Skin epidermis (tissue), 12 donors: ENCODE data around the gene GFER.

Source experiments
- H3K27ac ChIP-seq, 21 experiments: fragments of 200-600 bp; sonication (generic) in 11 of 21; one replicate each; pipeline ENCODE4 v1.5.0; 2020; ENCODE audit warnings: mild to moderate bottlenecking in 3 of 21, inconsistent platforms in 2 of 21, moderate library complexity in 2 of 21
- H3K4me3 ChIP-seq, 7 experiments: fragments of 200-600 bp; sonication (generic) in 2 of 7; one replicate each; pipeline ENCODE4 v1.5.0; 2020; ENCODE audit warnings: inconsistent platforms in 2 of 7, mild to moderate bottlenecking in 2 of 7, moderate library complexity in 1 of 7

GFER gene

GRCh38 chr16:1984347-1985225, 593 bp downstream of the GFER start:
- H3K4me3 ChIP-seq: peak overlapping the region; percentile 75 to 93 (median 85)
- H3K27ac ChIP-seq: peak overlapping the region; percentile 42 to 89 (median 76)

GRCh38 chr16:1985466-1986150, 1.6 kb downstream of the GFER start:
- Histone ChIP-seq H3K27ac (no peak overlapping the region), H3K4me3 (peak overlapping the region in 1 of 7 experiments; percentile 85)

GRCh38 chr16:1987198-1987597, 3.2 kb downstream of the GFER start:
- no peak overlapping the region for H3K4me3 ChIP-seq
- H3K27ac ChIP-seq: no peak overlapping the region

GRCh38 chr16:1989209-1990100, 5.5 kb downstream of the GFER start, which contains the start of gene SYNGR3:
Gene SYNGR3 (plus strand): TSS chr16:1989970. CDS start chr16:1990103, 133 bp downstream.
- Histone ChIP-seq H3K4me3 (peak within 1 kb of the TSS; percentile 14 to 30 (median 17)), H3K27ac (peak within 1 kb of the TSS in 4 of 21 experiments; percentile 3 to 67 (median 38))

DNA sequence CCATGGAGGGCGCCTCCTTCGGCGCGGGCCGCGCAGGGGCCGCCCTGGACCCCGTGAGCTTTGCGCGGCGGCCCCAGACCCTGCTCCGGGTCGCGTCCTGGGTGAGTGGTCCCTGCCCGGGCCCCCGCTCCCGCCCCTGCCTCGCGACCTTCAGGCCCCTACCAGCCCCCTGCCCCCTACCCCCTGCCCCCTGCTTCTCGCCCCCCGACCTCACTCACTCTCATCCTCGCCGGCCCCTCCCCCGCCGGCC, 6.0 kb downstream of the GFER start:
- Histone ChIP-seq H3K4me3 (peak overlapping the region; percentile 14 to 30 (median 17)), H3K27ac (peak overlapping the region in 1 of 21 experiments; percentile 30)

DNA sequence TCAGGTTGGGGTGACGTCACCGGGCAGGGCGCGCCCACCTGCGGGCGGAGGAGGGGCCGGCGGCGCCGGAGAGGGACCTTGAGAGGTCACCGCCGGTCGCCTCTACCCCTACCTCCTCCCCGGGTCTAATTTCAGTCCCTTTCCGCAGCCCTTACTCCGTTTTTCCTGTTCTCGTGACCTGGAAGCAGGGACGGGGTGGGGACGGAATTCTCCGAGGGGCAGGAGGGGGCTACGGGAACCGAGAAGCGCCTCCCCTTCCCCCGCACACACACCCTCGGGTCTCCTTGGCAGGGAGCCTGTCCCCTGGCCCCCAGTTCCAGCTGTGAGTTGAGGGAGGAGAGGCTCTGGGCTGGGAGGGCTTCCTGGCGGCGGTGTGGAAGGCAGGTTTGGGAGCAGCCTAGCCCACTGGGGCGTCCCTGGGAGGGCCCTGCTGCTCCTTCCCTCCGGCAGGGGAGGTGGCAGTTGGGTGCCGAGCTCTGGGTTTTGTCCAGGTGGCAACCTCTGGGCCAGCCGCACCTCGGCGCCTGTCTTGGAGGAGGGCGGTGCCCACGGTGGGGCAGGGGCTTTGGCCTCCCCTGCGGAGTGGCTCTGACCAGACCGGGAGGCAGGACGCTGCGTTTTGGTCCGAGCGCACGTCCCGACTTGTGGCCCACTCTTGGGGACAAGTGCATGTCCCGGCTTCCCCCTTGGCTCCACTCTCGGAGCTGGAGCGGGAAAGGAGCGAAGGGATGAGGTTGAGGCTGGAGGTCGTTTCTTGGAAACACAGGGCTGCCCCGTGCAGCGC, 6.5 kb downstream of the GFER start:
- H3K4me3 ChIP-seq: peak overlapping the region; percentile 14 to 30 (median 17)
- H3K27ac ChIP-seq: peak overlapping the region in 4 of 21 experiments; percentile 3 to 67 (median 38)

DNA sequence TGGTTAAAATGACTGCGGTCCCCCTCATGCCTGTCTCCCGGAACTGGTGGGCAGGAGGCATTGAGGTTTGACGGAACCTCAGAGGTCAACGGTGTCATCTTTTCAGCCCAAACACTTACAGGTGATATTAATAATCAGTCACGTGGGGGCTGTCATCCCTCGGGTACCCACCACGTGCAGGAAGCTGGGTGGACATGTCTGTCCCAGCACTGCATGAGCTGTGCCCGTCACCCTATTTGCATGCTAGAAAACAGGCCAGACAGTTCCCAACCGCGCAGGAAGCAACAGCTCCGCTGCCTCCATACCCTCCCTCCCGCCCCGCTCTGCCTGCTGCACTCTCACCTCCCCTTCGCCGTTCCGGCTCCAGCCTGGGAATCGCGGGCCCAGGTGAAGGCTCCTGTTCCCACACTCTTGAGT, 7.2 kb downstream of the GFER start:
- Histone ChIP-seq H3K27ac (peak overlapping the region in 8 of 21 experiments; percentile 3 to 80 (median 63)), H3K4me3 (peak overlapping the region in 5 of 7 experiments; percentile 20 to 33 (median 27))

DNA sequence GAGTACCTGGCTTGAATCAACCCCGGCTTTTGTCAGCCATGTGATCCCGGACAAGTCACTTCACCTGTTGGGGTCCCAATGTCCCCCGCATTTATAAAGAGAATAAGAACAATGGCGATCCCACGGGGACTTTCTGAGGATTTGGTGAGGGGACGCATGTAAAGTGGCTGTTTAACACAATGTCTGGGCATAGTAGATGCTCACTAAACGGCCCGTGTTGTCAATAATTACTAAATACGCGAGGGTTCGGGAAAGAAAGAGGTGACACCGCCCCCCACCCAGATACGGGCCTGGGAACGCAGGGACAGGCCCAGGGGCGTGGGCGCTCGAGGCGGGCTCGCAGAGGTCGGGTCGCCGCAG, 7.6 kb downstream of the GFER start:
- peak overlapping the region in 10 of 21 experiments; percentile 10 to 80 (median 50) for H3K27ac ChIP-seq
- peak overlapping the region; percentile 20 to 33 (median 27) for H3K4me3 ChIP-seq

DNA sequence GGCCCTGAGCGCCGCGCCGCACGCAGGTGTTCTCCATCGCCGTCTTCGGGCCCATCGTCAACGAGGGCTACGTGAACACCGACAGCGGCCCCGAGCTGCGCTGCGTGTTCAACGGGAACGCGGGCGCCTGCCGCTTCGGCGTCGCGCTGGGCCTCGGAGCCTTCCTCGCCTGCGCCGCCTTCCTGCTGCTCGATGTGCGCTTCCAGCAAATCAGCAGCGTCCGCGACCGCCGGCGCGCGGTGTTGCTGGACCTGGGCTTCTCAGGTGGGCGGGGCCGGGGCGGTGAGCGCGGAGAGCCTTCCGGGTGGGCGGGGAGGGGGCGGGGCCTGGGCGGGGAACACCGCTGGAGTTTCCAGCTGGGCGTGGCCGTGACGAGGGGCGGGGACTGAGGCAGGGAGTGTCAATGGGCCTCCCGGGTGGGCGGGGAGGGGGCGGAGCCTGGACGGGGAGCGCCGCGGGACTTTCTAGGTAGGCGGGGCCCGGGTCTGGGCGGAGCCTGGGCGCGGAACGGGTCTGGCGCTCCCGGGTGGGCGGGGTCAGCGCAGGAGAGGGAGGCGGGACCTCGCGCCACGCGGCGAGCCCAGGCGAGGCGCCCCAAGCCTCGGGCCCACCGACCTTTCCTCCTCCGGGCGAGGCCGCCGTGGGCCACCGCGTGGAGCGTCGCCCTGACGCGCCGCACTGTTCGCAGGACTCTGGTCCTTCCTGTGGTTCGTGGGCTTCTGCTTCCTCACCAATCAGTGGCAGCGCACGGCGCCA, 8.1 kb downstream of the GFER start:
- peak overlapping the region in 10 of 21 experiments; percentile 10 to 80 (median 50) for H3K27ac ChIP-seq
- peak overlapping the region; percentile 20 to 33 (median 27) for H3K4me3 ChIP-seq

DNA sequence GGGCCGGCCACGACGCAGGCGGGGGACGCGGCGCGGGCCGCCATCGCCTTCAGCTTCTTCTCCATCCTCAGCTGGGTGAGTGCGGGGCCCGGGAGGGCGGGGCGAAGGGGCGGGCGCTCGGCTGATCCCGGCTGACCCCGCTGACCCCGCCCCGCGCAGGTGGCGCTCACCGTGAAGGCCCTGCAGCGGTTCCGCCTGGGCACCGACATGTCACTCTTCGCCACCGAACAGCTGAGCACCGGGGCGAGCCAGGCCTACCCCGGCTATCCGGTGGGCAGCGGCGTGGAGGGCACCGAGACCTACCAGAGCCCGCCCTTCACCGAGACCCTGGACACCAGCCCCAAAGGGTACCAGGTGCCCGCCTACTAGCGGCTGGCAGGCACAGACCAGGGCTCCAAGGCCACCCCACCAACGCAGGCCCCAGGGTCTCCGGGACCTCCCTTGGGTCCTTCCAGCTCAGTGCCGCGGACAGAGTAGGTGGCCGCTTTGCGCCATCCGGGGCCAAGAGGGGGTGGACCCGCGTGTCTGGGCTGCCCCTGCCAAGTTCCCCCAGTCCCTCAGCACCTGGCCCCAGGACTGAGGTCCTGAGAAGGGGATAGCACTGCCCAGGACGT, 8.8 kb downstream of the GFER start:
- Histone ChIP-seq H3K4me3 (peak overlapping the region in 2 of 7 experiments; percentile 20 to 27), H3K27ac (peak overlapping the region in 2 of 21 experiments; percentile 11 to 33)

- peak overlapping the region in 1 of 21 experiments; percentile 7 for H3K27ac ChIP-seq
Measured at GRCh38 chr16:1993731-1994131, 9.7 kb downstream of the GFER start.

GRCh38 chr16:1997494-1998359, 13.7 kb downstream of the GFER start:
- peak overlapping the region in 6 of 21 experiments; percentile 15 to 64 (median 29) for H3K27ac ChIP-seq
- no peak overlapping the region for H3K4me3 ChIP-seq

More at GRCh38 chr16:1993731-1994131, 9.7 kb downstream of the GFER start:
- no peak overlapping the region for H3K4me3 ChIP-seq

- Histone ChIP-seq H3K27ac (peak overlapping the region in 3 of 21 experiments; percentile 29 to 42 (median 29)), H3K4me3 (no peak overlapping the region)
Measured at GRCh38 chr16:1998360-1998835, 14.4 kb downstream of the GFER start.

DNA sequence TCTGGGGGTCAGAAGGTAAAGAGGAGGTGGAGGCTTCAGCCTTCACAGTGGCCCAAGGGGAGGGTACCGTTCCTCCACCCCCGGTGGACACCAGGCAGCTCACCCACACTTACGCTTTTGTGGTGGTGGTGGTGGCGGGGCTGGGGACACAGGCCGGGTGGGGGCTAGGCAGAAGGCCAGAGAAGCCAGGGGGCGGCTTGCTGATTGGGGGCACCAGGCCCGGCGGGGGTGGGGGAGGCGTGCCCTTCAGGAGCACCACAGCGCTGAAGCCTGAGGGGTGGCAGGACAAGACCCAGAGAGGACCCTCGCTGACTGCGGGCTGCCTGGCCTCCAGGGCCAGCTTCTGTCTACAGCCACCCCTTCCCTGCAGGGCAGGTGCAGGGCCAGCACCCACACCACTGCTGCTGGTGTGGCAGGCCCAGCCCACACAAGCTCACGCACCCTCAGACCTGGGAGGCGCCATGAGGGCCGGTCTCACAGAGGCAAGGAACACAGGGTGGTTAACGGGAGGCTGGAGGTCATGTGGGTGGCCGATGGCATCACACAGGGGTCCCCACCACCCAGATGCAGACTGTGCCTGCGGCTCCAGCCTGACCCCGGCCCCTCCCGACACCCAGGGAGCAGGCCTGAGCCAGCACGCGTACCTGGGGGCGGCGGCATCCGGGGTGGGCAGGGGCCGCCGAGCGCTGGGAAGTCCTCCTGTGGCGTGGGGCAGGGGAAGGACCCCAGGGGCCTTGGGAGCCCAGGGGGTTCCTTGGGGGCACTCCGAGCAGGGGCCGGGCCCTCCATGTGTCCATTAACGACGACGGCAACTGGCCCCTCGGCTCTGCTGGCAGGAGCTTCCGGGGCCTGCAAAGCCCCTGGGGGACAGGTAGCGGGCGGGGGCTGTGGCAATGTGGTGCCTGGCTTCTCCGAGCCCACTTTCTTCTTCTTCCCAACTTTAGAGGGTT, 15.1 kb downstream of the GFER start:
- peak overlapping the region in 2 of 21 experiments; percentile 2 to 14 for H3K27ac ChIP-seq
- no peak overlapping the region for H3K4me3 ChIP-seq

- Histone ChIP-seq H3K27ac (no peak overlapping the region), H3K4me3 (no peak overlapping the region)
Measured at GRCh38 chr16:1999866-2000514, 16.0 kb downstream of the GFER start.
